ENCODE results near the gene RFTN1.

DNA sequence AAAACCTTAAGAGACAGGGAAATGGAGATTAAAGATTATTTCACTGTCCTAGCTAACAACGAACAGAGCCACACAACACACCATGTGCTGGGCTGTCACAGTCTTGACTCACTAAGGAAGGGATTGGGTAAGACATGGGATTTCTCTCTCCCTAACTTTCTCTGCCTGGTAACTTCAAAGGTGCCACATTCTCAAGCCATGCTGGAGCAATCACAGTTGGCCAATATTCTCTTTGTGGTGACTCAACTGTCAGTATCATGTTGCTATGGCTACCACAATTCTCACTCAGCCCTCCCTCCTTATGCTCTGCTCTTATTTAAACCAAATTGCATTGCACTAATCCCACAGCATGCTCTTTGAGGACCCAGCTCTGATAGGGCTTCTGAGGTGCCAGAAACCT lies 174.5 kb downstream of the RFTN1 start:
- TF ChIP-seq, protein P1, sequence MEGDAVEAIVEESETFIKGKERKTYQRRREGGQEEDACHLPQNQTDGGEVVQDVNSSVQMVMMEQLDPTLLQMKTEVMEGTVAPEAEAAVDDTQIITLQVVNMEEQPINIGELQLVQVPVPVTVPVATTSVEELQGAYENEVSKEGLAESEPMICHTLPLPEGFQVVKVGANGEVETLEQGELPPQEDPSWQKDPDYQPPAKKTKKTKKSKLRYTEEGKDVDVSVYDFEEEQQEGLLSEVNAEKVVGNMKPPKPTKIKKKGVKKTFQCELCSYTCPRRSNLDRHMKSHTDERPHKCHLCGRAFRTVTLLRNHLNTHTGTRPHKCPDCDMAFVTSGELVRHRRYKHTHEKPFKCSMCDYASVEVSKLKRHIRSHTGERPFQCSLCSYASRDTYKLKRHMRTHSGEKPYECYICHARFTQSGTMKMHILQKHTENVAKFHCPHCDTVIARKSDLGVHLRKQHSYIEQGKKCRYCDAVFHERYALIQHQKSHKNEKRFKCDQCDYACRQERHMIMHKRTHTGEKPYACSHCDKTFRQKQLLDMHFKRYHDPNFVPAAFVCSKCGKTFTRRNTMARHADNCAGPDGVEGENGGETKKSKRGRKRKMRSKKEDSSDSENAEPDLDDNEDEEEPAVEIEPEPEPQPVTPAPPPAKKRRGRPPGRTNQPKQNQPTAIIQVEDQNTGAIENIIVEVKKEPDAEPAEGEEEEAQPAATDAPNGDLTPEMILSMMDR (conservative IDR thresholded peaks at IDR 0.05; ENCODE audit: low read length): no peak
- TF ChIP-seq EZH2phosphoT487 (IDR thresholded peaks at IDR 0.05; ENCODE audit: borderline replicate concordance): no peak

Measured in Loucy (cell line).